CD4-positive, CD25-positive, alpha-beta regulatory T cell (primary cell): ENCODE results near the gene ANGPTL4. TPM values are rescaled to one million over a fixed set of nuclear protein-coding genes. Genes with fewer than 3 reads are reported as not detected.
"Not testable (repeated sequence)": the region's sequence is repeated elsewhere in the genome, so short reads cannot be mapped to it uniquely, and the experiment has no call there.

Source experiments
- ATAC-seq, 2 donors: fragments of 150-1000 bp; cut with Tn5 transposase; one replicate each; pipeline ENCODE4 v1.10.0; 2021; ENCODE audit warnings: low read depth in 2 of 2, moderate number of reproducible peaks in 2 of 2, moderate library complexity in 1 of 2
- DNase-seq, 3 donors: peaks; one replicate each; pipeline versions ENCODE4 v3.0.0 to v3.0.0-alpha.2; 2012 to 2022; ENCODE audit warnings: mixed read lengths in 1 of 3
- H3K27ac ChIP-seq: one replicate; pipeline ENCODE4 v1.7.0; 2013; ENCODE audit warnings: mild to moderate bottlenecking, low read length; ENCODE audit not compliant: insufficient read depth, poor library complexity, severe bottlenecking
- H3K27me3 ChIP-seq: one replicate; pipeline ENCODE4 v1.7.0; 2013; ENCODE audit warnings: low read length; ENCODE audit not compliant: control insufficient read depth, insufficient read depth
- H3K36me3 ChIP-seq: one replicate; pipeline ENCODE4 v1.7.0; 2013; ENCODE audit warnings: mild to moderate bottlenecking, low read length, moderate library complexity; ENCODE audit not compliant: control insufficient read depth, insufficient read depth
- H3K4me1 ChIP-seq: 2 replicates; pipeline ENCODE4 v1.7.0; 2013; ENCODE audit warnings: mild to moderate bottlenecking, low read length; ENCODE audit not compliant: insufficient read depth, control insufficient read depth, poor library complexity, severe bottlenecking
- H3K4me3 ChIP-seq: one replicate; pipeline ENCODE4 v1.7.0; 2013; ENCODE audit warnings: low read depth, mild to moderate bottlenecking, low read length, moderate library complexity
- H3K9me3 ChIP-seq, 2 experiments: 1 replicate in 1 of 2; 2 replicates in 1 of 2; pipeline ENCODE4 v1.7.0; 2013; ENCODE audit warnings: low read length in 2 of 2, mild to moderate bottlenecking in 1 of 2, moderate library complexity in 1 of 2; ENCODE audit not compliant: control insufficient read depth in 2 of 2
- H3K27ac Mint-ChIP-seq, 3 donors: one replicate each; pipeline ENCODE4 v1.8.0; 2020 to 2022; ENCODE audit warnings: mild to moderate bottlenecking in 3 of 3, mixed read lengths in 3 of 3, moderate library complexity in 2 of 3
- H3K27me3 Mint-ChIP-seq: one replicate; pipeline ENCODE4 v1.8.0; 2022; ENCODE audit warnings: mild to moderate bottlenecking, mixed read lengths
- H3K36me3 Mint-ChIP-seq: one replicate; pipeline ENCODE4 v1.8.0; 2020; ENCODE audit warnings: mixed read lengths
- H3K4me1 Mint-ChIP-seq, 4 donors: one replicate each; pipeline ENCODE4 v1.8.0; 2020 to 2022; ENCODE audit warnings: mixed read lengths in 4 of 4, mild to moderate bottlenecking in 1 of 4
- H3K4me3 Mint-ChIP-seq, 4 donors: one replicate each; pipeline ENCODE4 v1.8.0; 2020 to 2022; ENCODE audit warnings: mild to moderate bottlenecking in 4 of 4, mixed read lengths in 4 of 4, moderate library complexity in 3 of 4
- H3K9me3 Mint-ChIP-seq, 7 donors: one replicate each; pipeline ENCODE4 v1.8.0; 2020 to 2022; ENCODE audit warnings: mixed read lengths in 7 of 7, mild to moderate bottlenecking in 3 of 7, moderate library complexity in 2 of 7
- polyA plus RNA-seq, 4 donors: library from polyadenylated mRNA; unstranded; fragments of 300-500 nt; fragmentation: Illumina TruSeq; gene quantifications; one replicate each; pipeline ENCODE4 v1.2.3, GENCODE V29; 2021
- total RNA-seq: library from RNA; stranded (reverse); gene quantifications from one replicate; pipeline ENCODE4 v1.2.3, GENCODE V29; 2022

Gene ANGPTL4
- total RNA-seq (not detected), polyA plus RNA-seq (not detected)

- Mint-ChIP-seq H3K9me3 (peaks cover 0 to 1% (median 0%) of the 10 kb centered on the region in 7 donors), H3K4me1 (peaks cover 0 to 14% (median 9%) of the 10 kb centered on the region in 4 donors), H3K4me3 (peak within 1 kb of the TSS; percentile 22 to 84 (median 69)), H3K27me3 (peaks cover 68% of the 10 kb centered on the region), H3K27ac (no peak within 1 kb of the TSS), H3K36me3 (no peaks in the 10 kb centered on the region)
- peak; percentile 52 to 59 for ATAC-seq
- no peaks in the 10 kb centered on the region for H3K9me3 ChIP-seq
- no peak within 1 kb of the TSS for H3K27ac ChIP-seq
- H3K4me1 ChIP-seq, result peaks cover 13% of the 10 kb centered on the region
- peaks cover 5% of the 10 kb centered on the region for H3K27me3 ChIP-seq
- no peak within 1 kb of the TSS for H3K4me3 ChIP-seq
- no peaks in the 10 kb centered on the region for H3K36me3 ChIP-seq
- DNase-seq, result peak in 2 of 3 donors; percentile 19 to 53
These were observed at the start of gene ANGPTL4 for GRCh38 chr19:8363803-8364771. Gene ANGPTL4, plus strand, starts transcription at chr19:8364155. Its CDS starts 167 bp downstream, at chr19:8364322.

GRCh38 chr19:8314981-8315640, 48.8 kb upstream of the ANGPTL4 start:
- not testable (repeated sequence) for ATAC-seq, H3K9me3 Mint-ChIP-seq, H3K27ac Mint-ChIP-seq, H3K4me1 ChIP-seq, H3K27me3 Mint-ChIP-seq, H3K27me3 ChIP-seq, H3K9me3 ChIP-seq, DNase-seq, H3K27ac ChIP-seq, H3K36me3 Mint-ChIP-seq, H3K4me3 ChIP-seq
- peaks cover 33% of the 10 kb centered on the region for H3K36me3 ChIP-seq
- Mint-ChIP-seq H3K4me3 (peak overlapping the region in 1 of 4 donors; percentile 56), H3K4me1 (peaks cover 1 to 13% (median 5%) of the 10 kb centered on the region in 4 donors)

- H3K27ac Mint-ChIP-seq, result peak overlapping the region in 1 of 3 donors; percentile 32
- peaks cover 4% of the 10 kb centered on the region for H3K36me3 Mint-ChIP-seq
These were observed 47.4 kb upstream of the ANGPTL4 start for GRCh38 chr19:8316351-8317125.

GRCh38 chr19:8318835-8319234, 45.1 kb upstream of the ANGPTL4 start:
- peak overlapping the region in 3 of 4 donors; percentile 19 to 64 (median 63) for H3K4me3 Mint-ChIP-seq
- H3K27me3 ChIP-seq, H3K4me3 ChIP-seq, H3K9me3 Mint-ChIP-seq, H3K27ac ChIP-seq, DNase-seq, H3K9me3 ChIP-seq, H3K27me3 Mint-ChIP-seq, H3K27ac Mint-ChIP-seq, H3K36me3 Mint-ChIP-seq, ATAC-seq: not testable (repeated sequence)
- H3K4me1 Mint-ChIP-seq, result peaks cover 3 to 43% (median 18%) of the 10 kb centered on the region in 4 donors
- peaks cover 31% of the 10 kb centered on the region for H3K36me3 ChIP-seq
- peaks cover 35% of the 10 kb centered on the region for H3K4me1 ChIP-seq

More at GRCh38 chr19:8316351-8317125, 47.4 kb upstream of the ANGPTL4 start:
- Mint-ChIP-seq H3K9me3 (no peaks in the 10 kb centered on the region), H3K4me3 (peak overlapping the region in 1 of 4 donors; percentile 32), H3K4me1 (peaks cover 3 to 21% (median 12%) of the 10 kb centered on the region in 4 donors), H3K27me3 (no peaks in the 10 kb centered on the region)
- DNase-seq (no peak), ATAC-seq (no peak)
- no peak overlapping the region for H3K27ac ChIP-seq
- peaks cover 22% of the 10 kb centered on the region for H3K36me3 ChIP-seq
- no peaks in the 10 kb centered on the region for H3K9me3 ChIP-seq
- no peaks in the 10 kb centered on the region for H3K27me3 ChIP-seq
- H3K4me3 ChIP-seq, result no peak overlapping the region
- H3K4me1 ChIP-seq, result peaks cover 13% of the 10 kb centered on the region

GRCh38 chr19:8319807-8320520, 44.0 kb upstream of the ANGPTL4 start:
- Mint-ChIP-seq H3K27ac (peak overlapping the region; percentile 63 to 99 (median 99)), H3K4me1 (peaks cover 3 to 45% (median 18%) of the 10 kb centered on the region in 4 donors), H3K36me3 (peaks cover 4% of the 10 kb centered on the region), H3K27me3 (no peaks in the 10 kb centered on the region), H3K4me3 (peak overlapping the region; percentile 96 to 99 (median 98)), H3K9me3 (no peaks in the 10 kb centered on the region)
- DNase-seq (no peak), ATAC-seq (no peak)
- Histone ChIP-seq H3K4me1 (peaks cover 35% of the 10 kb centered on the region), H3K9me3 (no peaks in the 10 kb centered on the region), H3K27me3 (no peaks in the 10 kb centered on the region), H3K27ac (peak overlapping the region; percentile 89), H3K4me3 (peak overlapping the region; percentile 85), H3K36me3 (peaks cover 26% of the 10 kb centered on the region)

- Histone ChIP-seq H3K9me3 (no peaks in the 10 kb centered on the region), H3K27me3 (no peaks in the 10 kb centered on the region), H3K4me1 (peaks cover 35% of the 10 kb centered on the region), H3K4me3 (peak overlapping the region; percentile 85), H3K36me3 (peaks cover 20% of the 10 kb centered on the region), H3K27ac (peak overlapping the region; percentile 89)
- ATAC-seq, result no peak
- no peaks in the 10 kb centered on the region for H3K27me3 Mint-ChIP-seq
- peak in 2 of 3 donors; percentile 21 to 58 for DNase-seq
- H3K27ac Mint-ChIP-seq, result peak overlapping the region; percentile 99
- H3K4me1 Mint-ChIP-seq, result peaks cover 3 to 45% (median 18%) of the 10 kb centered on the region in 4 donors
- peak overlapping the region; percentile 96 to 99 (median 98) for H3K4me3 Mint-ChIP-seq
- no peaks in the 10 kb centered on the region for H3K9me3 Mint-ChIP-seq
- H3K36me3 Mint-ChIP-seq, result peaks cover 1% of the 10 kb centered on the region
These were observed 43.3 kb upstream of the ANGPTL4 start for GRCh38 chr19:8320564-8321066.
